Endothelial cell of umbilical vein (primary cell): ENCODE measurements around the gene ZNF414.

Experiments used
- CTCF ChIP-seq, 2 donors: IDR thresholded peaks; 1 replicate in 1 of 2; 2 replicates in 1 of 2; pipeline ENCODE4 v1.5.1; 2011; ENCODE audit warnings: low read length in 2 of 2, mild to moderate bottlenecking in 2 of 2, moderate library complexity in 2 of 2, control low read depth in 1 of 2, inconsistent platforms in 1 of 2, low read depth in 1 of 2; ENCODE audit not compliant: insufficient read depth in 1 of 2; ENCODE audit errors: extremely low read depth in 1 of 2
- EZH2 ChIP-seq: IDR thresholded peaks from 2 replicates; pipeline ENCODE4 v1.6.1; 2012; ENCODE audit warnings: borderline replicate concordance, low read depth, mild to moderate bottlenecking, moderate library complexity, low read length, inconsistent platforms; ENCODE audit not compliant: severe bottlenecking
- MAX ChIP-seq: IDR thresholded peaks from 2 replicates; pipeline ENCODE4 v1.6.1; 2011; ENCODE audit not compliant: insufficient read depth, insufficient read length
- MYC ChIP-seq: IDR thresholded peaks from one replicate; pipeline ENCODE4 v1.6.1; 2011; ENCODE audit warnings: mild to moderate bottlenecking, low read depth, low read length
- POLR2A ChIP-seq: IDR thresholded peaks from 2 replicates; pipeline ENCODE4 v1.6.1; 2012; ENCODE audit warnings: low read depth, mild to moderate bottlenecking, control low read depth, low read length
- POLR2AphosphoS5 ChIP-seq: IDR thresholded peaks from 2 replicates; pipeline ENCODE4 v1.6.1; 2012; ENCODE audit warnings: low read depth, mild to moderate bottlenecking, control low read depth, low read length, moderate library complexity; ENCODE audit not compliant: insufficient read depth

GRCh38 chr19:8531470-8531869 is 17.5 kb upstream of the ZNF414 start:
- TF ChIP-seq CTCF (IDR thresholded peaks at IDR 0.05; ENCODE audit: extremely low read depth in 1 of 2, insufficient read depth in 1 of 2, low read depth in 1 of 2, low read length in 2 of 2), result no peak
- TF ChIP-seq POLR2A, result no peak
- TF ChIP-seq EZH2, result no peak
- no peak for TF ChIP-seq POLR2AphosphoS5
- TF ChIP-seq MAX, result no peak
- no peak for TF ChIP-seq MYC
